DOHH2 (cell line): ENCODE results near the gene ITPKB.
"Not testable (repeated sequence)": the region's sequence is repeated elsewhere in the genome, so short reads cannot be mapped to it uniquely, and the experiment has no call there.

Source experiments
- H3F3A ChIP-seq: fragments of 200-600 bp; sonication (generic), shearing (Covaris generic); 2 replicates; pipeline ENCODE4 v1.6.0; 2016; ENCODE audit warnings: antibody characterized with exemption, mild to moderate bottlenecking; ENCODE audit not compliant: control insufficient read depth, insufficient read depth
- H3K27ac ChIP-seq: fragments of 200-600 bp; sonication (generic); 2 replicates; pipeline ENCODE4 v1.5.1; 2014; ENCODE audit warnings: low read depth, mild to moderate bottlenecking, low read length, moderate library complexity
- H3K27me3 ChIP-seq: fragments of 200-600 bp; sonication (generic); 2 replicates; pipeline ENCODE4 v1.6.1; 2014; ENCODE audit warnings: mild to moderate bottlenecking, low read length, mixed read lengths; ENCODE audit not compliant: control insufficient read depth
- H3K36me3 ChIP-seq: fragments of 200-600 bp; sonication (generic); 2 replicates; pipeline ENCODE4 v1.6.1; 2014; ENCODE audit warnings: mild to moderate bottlenecking, low read length, moderate library complexity, mixed read lengths; ENCODE audit not compliant: control insufficient read depth
- H3K4me1 ChIP-seq: fragments of 200-600 bp; sonication (generic); 2 replicates; pipeline ENCODE4 v1.6.1; 2014; ENCODE audit warnings: mild to moderate bottlenecking, low read length, mixed read lengths; ENCODE audit not compliant: control insufficient read depth
- H3K4me2 ChIP-seq: fragments of 200-600 bp; sonication (generic); 2 replicates; pipeline ENCODE4 v1.6.0; 2014; ENCODE audit warnings: mild to moderate bottlenecking, low read length, moderate library complexity
- H3K4me3 ChIP-seq: fragments of 200-600 bp; sonication (generic); 2 replicates; pipeline ENCODE4 v1.5.1; 2014; ENCODE audit warnings: mild to moderate bottlenecking, low read length, mixed read lengths
- H3K79me2 ChIP-seq: fragments of 200-600 bp; sonication (generic); 2 replicates; pipeline ENCODE4 v1.6.1; 2014; ENCODE audit warnings: mild to moderate bottlenecking, low read length, mixed read lengths; ENCODE audit not compliant: control insufficient read depth
- H3K9me2 ChIP-seq: fragments of 200-600 bp; sonication (generic); replicated peaks from 2 replicates; pipeline ENCODE4 v1.6.1; 2014; ENCODE audit warnings: mild to moderate bottlenecking, low read length, mixed read lengths; ENCODE audit not compliant: control insufficient read depth
- H3K9me3 ChIP-seq: fragments of 200-600 bp; sonication (generic); 2 replicates; pipeline ENCODE4 v1.6.1; 2014; ENCODE audit warnings: antibody characterized with exemption, low read length, mixed read lengths; ENCODE audit not compliant: control insufficient read depth, insufficient read depth
- H4K20me1 ChIP-seq: fragments of 200-600 bp; sonication (generic); 2 replicates; pipeline ENCODE4 v1.6.0; 2014; ENCODE audit warnings: low read depth, mild to moderate bottlenecking, antibody characterized with exemption, low read length, moderate library complexity; ENCODE audit not compliant: control insufficient read depth, insufficient read depth
- EZH2phosphoT487 ChIP-seq: fragments of 200-600 bp; sonication (generic); IDR thresholded peaks from 2 replicates; pipeline ENCODE4 v1.6.1; 2017; ENCODE audit warnings: borderline replicate concordance, mild to moderate bottlenecking, antibody characterized with exemption, low read length, moderate library complexity, mixed read lengths
- TF ChIP-seq, protein P1 (sequence below): fragments of 200-600 bp; sonication (generic); IDR thresholded peaks from one replicate; pipeline ENCODE4 v1.5.1; 2014; ENCODE audit warnings: antibody characterized with exemption, mild to moderate bottlenecking, low read depth, low read length; ENCODE audit not compliant: poor library complexity, severe bottlenecking

The ITPKB gene

DNA sequence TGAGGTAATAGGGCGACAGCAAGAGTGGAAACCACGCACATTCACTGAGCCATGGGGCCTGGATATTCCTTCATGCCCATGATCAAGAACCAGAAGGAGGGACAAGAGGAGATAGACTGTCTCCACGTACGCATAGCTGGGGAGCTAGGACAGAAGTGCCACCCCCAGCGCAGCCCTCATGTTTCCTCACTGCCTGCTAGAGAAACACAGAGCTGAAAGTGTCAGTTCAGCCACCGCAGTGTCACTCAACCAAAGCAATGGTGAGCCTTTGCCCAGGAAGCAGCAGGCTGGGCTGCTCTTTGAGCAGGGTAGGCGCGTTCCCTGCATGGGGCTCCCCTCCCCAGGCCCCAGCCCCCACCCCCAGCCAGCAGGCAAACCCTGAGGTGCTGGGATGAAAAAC, 122.0 kb downstream of the ITPKB start:
- no peaks in the 10 kb centered on the region for H3K9me2 ChIP-seq
- H3K4me1 ChIP-seq, result peaks cover 3% of the 10 kb centered on the region; the same call in 1 of the 2 replicates
- no peaks in the 10 kb centered on the region for H3K79me2 ChIP-seq
- no peak overlapping the region for H3K27ac ChIP-seq
- H3K36me3 ChIP-seq, result no peaks in the 10 kb centered on the region
- H3F3A ChIP-seq, result no peaks in the 10 kb centered on the region
- TF ChIP-seq EZH2phosphoT487, result no peak
- TF ChIP-seq, protein P1, sequence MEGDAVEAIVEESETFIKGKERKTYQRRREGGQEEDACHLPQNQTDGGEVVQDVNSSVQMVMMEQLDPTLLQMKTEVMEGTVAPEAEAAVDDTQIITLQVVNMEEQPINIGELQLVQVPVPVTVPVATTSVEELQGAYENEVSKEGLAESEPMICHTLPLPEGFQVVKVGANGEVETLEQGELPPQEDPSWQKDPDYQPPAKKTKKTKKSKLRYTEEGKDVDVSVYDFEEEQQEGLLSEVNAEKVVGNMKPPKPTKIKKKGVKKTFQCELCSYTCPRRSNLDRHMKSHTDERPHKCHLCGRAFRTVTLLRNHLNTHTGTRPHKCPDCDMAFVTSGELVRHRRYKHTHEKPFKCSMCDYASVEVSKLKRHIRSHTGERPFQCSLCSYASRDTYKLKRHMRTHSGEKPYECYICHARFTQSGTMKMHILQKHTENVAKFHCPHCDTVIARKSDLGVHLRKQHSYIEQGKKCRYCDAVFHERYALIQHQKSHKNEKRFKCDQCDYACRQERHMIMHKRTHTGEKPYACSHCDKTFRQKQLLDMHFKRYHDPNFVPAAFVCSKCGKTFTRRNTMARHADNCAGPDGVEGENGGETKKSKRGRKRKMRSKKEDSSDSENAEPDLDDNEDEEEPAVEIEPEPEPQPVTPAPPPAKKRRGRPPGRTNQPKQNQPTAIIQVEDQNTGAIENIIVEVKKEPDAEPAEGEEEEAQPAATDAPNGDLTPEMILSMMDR, result no peak
- peaks cover 3% of the 10 kb centered on the region; the same call in 1 of the 2 replicates for H3K27me3 ChIP-seq
- no peak overlapping the region for H3K4me2 ChIP-seq
- H3K4me3 ChIP-seq, result no peak overlapping the region
- H3K9me3 ChIP-seq, result no peaks in the 10 kb centered on the region
- H4K20me1 ChIP-seq, result no peaks in the 10 kb centered on the region

DNA sequence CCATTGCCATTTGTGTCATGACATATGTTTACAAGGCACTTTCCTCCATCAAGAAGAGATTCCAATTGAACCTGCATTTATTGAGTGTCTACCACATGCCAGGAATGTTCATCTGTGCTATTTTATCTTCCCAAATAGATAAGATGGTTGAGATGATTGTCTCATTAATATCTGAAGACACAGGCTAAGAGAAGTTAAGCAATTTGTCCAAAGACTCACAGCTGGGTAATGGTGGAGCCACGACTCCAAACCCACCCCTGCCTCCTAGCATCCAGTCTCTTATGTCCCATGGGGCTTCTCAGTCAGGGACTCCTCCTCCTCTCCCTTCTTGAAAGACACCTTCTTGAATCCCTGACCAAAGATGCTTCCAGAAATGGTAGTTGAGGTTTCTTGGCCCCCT, 122.4 kb downstream of the ITPKB start:
- no peaks in the 10 kb centered on the region for H3K79me2 ChIP-seq

DNA sequence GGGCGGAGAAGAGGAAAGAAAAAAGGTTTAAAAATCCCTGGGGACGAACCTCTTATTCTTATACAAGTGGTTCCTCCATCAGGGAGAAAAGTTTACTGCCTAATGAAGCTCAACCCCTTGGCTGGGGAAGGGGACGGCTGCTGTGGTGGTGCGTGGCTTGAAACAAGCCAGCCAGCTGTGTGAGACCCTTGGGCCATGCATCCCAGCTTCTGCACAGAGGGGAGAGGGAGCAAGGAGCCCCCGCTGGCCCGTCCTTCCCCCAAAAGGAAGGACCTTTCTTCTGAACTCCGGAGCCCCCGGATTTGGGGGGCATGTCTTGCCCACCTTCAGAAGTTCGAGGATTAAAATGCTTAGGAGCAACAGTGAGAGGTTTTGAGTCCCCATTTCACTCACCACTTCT, 123.2 kb downstream of the ITPKB start:
- no peak overlapping the region for H3K4me2 ChIP-seq
- H3K4me3 ChIP-seq, result no peak overlapping the region
- no peaks in the 10 kb centered on the region for H4K20me1 ChIP-seq
- no peaks in the 10 kb centered on the region for H3K79me2 ChIP-seq
- TF ChIP-seq, protein P1, result no peak
- no peak for TF ChIP-seq EZH2phosphoT487
- H3K36me3 ChIP-seq, result no peaks in the 10 kb centered on the region
- H3F3A ChIP-seq, result no peaks in the 10 kb centered on the region
- no peaks in the 10 kb centered on the region for H3K9me3 ChIP-seq
- no peaks in the 10 kb centered on the region for H3K9me2 ChIP-seq
- H3K4me1 ChIP-seq, result peaks cover 3% of the 10 kb centered on the region; the same call in 1 of the 2 replicates
- H3K27me3 ChIP-seq, result peaks cover 3% of the 10 kb centered on the region; the same call in 1 of the 2 replicates
- no peak overlapping the region for H3K27ac ChIP-seq

More for the DNA sequence above, 122.4 kb downstream of the ITPKB start:
- no peaks in the 10 kb centered on the region for H3K36me3 ChIP-seq
- H3K4me3 ChIP-seq, result no peak overlapping the region
- no peak for TF ChIP-seq EZH2phosphoT487
- TF ChIP-seq, protein P1, result no peak
- H3K4me1 ChIP-seq, result peaks cover 3% of the 10 kb centered on the region; the same call in 1 of the 2 replicates
- H3K4me2 ChIP-seq, result no peak overlapping the region
- no peaks in the 10 kb centered on the region for H3K9me3 ChIP-seq
- H3K27ac ChIP-seq, result no peak overlapping the region
- H3K27me3 ChIP-seq, result peaks cover 3% of the 10 kb centered on the region; the same call in 1 of the 2 replicates
- H3K9me2 ChIP-seq, result no peaks in the 10 kb centered on the region
- no peaks in the 10 kb centered on the region for H4K20me1 ChIP-seq
- H3F3A ChIP-seq, result no peaks in the 10 kb centered on the region

DNA sequence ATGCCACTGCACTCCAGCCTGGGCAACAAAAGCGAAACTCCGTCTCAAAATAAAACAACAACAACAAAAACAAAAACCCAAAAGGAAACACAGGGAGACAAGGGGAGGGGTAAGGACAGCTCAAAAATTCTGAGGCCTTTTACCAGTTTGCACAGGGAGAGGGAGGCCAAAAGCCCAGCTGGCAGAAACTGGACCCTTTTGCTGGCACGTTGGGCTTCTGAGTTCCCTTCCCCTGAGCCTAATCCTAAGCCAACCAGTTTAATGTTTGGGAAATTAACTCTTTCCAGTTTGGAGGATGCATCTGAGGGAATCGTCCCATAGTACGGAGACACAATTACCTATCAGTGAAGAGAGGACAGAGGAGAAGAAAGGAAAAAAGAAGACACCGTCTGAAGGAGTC, 127.1 kb downstream of the ITPKB start:
- not testable (repeated sequence) for H3K4me2 ChIP-seq, H3K4me3 ChIP-seq, H3K9me2 ChIP-seq, H3K79me2 ChIP-seq, H3K4me1 ChIP-seq, H3K9me3 ChIP-seq, H3F3A ChIP-seq, H3K27ac ChIP-seq, H4K20me1 ChIP-seq, H3K36me3 ChIP-seq
- peaks cover 13% of the 10 kb centered on the region for H3K27me3 ChIP-seq
